K562 (cell line): ENCODE measurements around the gene SGO1. TPM values are rescaled to one million over a fixed set of nuclear protein-coding genes. Genes with fewer than 3 reads are reported as not detected.

Experiments
- ATAC-seq: fragments of 200-7000 bp; cut with Tn5 transposase; 3 replicates; pipeline ENCODE4 v1.9.1; 2020; ENCODE audit warnings: moderate library complexity
- BruUV-seq: library from RNA; stranded (reverse); fragments of 400-500 nt; replicated peaks from 2 replicates; lab custom pipeline; 2021; lab: Mats Ljungman, UMichigan
- CTCF ChIA-PET: fragments of 300-600 bp; formaldehyde crosslinking; extraction: SDS; loops from one replicate; lab custom pipeline; 2021; ENCODE audit warnings: low intra/inter-chr PET ratio; lab: Yijun Ruan, JAX
- POLR2A ChIA-PET: fragments of 300-600, 350-650 bp; sonication (Branson Sonifier 250); formaldehyde crosslinking; extraction: SDS; loops from one replicate; lab custom pipeline; 2021; ENCODE audit warnings: antibody characterized with exemption, inconsistent platforms; lab: Yijun Ruan, JAX
- DNase-seq, 4 experiments: peaks; one replicate each; pipeline versions ENCODE4 v3.0.0 to v3.0.0-alpha.2; 2011 to 2018; ENCODE audit warnings: low spot score in 3 of 4, mixed read lengths in 3 of 4; ENCODE audit errors: extremely low read depth in 1 of 4
- FAIRE-seq: peaks from 2 replicates; lab custom pipeline; 2011; peaks lifted over from hg19 to GRCh38; lab: Jason Lieb, UNC
- H2AFZ ChIP-seq: 2 replicates; pipeline ENCODE4 v1.6.0; 2011; ENCODE audit warnings: low read depth, low read length, control low read depth, inconsistent platforms
- H3K27ac ChIP-seq: fragments of 200-600 bp; 3 replicates; pipeline ENCODE4 v1.8.0; 2011; ENCODE audit warnings: low read depth, mild to moderate bottlenecking, control low read depth, inconsistent platforms, low read length, moderate library complexity, mixed read lengths; ENCODE audit errors: extremely low read depth
- H3K27me3 ChIP-seq, 2 experiments: fragments of 300-600 bp in 1 of 2; 2 replicates in 1 of 2; 3 replicates in 1 of 2; pipeline versions ENCODE4 v1.6.0 to v1.8.0; 2011; ENCODE audit warnings: inconsistent platforms in 2 of 2, low read length in 2 of 2, mild to moderate bottlenecking in 1 of 2, mixed read lengths in 1 of 2, moderate library complexity in 1 of 2; ENCODE audit not compliant: control insufficient read depth in 2 of 2, insufficient read depth in 2 of 2
- H3K36me3 ChIP-seq: fragments of 300-600 bp; 3 replicates; pipeline ENCODE4 v1.8.0; 2011; ENCODE audit warnings: mild to moderate bottlenecking, low read length, inconsistent platforms; ENCODE audit not compliant: control insufficient read depth, insufficient read depth
- H3K4me1 ChIP-seq, 2 experiments: fragments of 200-600 bp in 1 of 2; replicated peaks in 1 of 2; 2 replicates in 1 of 2; 3 replicates in 1 of 2; pipeline versions ENCODE4 v1.5.1 to v1.8.0; 2011; ENCODE audit warnings: inconsistent platforms in 2 of 2, low read length in 2 of 2, mild to moderate bottlenecking in 1 of 2, mixed read lengths in 1 of 2, moderate library complexity in 1 of 2; ENCODE audit not compliant: control insufficient read depth in 2 of 2, insufficient read depth in 2 of 2
- H3K4me2 ChIP-seq: 2 replicates; pipeline ENCODE4 v1.6.1; 2011; ENCODE audit warnings: low read length, control low read depth, inconsistent platforms, mixed read lengths; ENCODE audit not compliant: insufficient read depth
- H3K4me3 ChIP-seq: fragments of 200-600 bp; sonication (generic), shearing (Covaris generic); 2 replicates; pipeline ENCODE4 v1.5.1; 2016; ENCODE audit warnings: control low read depth, inconsistent platforms
- H3K79me2 ChIP-seq: fragments of 200-600 bp; 3 replicates; pipeline ENCODE4 v1.8.0; 2011; ENCODE audit warnings: low read length, inconsistent platforms; ENCODE audit not compliant: control insufficient read depth, insufficient read depth
- H3K9ac ChIP-seq, 2 experiments: 2 replicates each; pipeline versions ENCODE4 v1.6.0 to v1.6.1; 2011; ENCODE audit warnings: low read depth in 2 of 2, low read length in 2 of 2, control low read depth in 1 of 2, inconsistent platforms in 1 of 2, mild to moderate bottlenecking in 1 of 2, mixed read lengths in 1 of 2; ENCODE audit not compliant: insufficient read depth in 1 of 2
- H3K9me1 ChIP-seq: one replicate; pipeline ENCODE4 v1.6.0; 2011; ENCODE audit warnings: inconsistent platforms, mild to moderate bottlenecking, low read length, moderate library complexity; ENCODE audit not compliant: control insufficient read depth, insufficient read depth
- H3K9me3 ChIP-seq: replicated peaks from 2 replicates; pipeline ENCODE4 v1.5.1; 2011; ENCODE audit warnings: low read depth, low read length, inconsistent platforms; ENCODE audit not compliant: control insufficient read depth, insufficient read depth
- H4K20me1 ChIP-seq: replicated peaks from 2 replicates; pipeline ENCODE4 v1.6.1; 2011; ENCODE audit warnings: low read length, inconsistent platforms, mixed read lengths; ENCODE audit not compliant: control insufficient read depth, insufficient read depth
- BCL6 ChIP-seq: fragments of 250-450 bp; sonication (Bioruptor Pico); IDR thresholded peaks from 2 replicates; pipeline ENCODE4 v1.4.0; 2020
- HDAC6 ChIP-seq: IDR thresholded peaks from 2 replicates; pipeline ENCODE4 v1.6.1; 2012; ENCODE audit warnings: low read depth, mild to moderate bottlenecking, control low read depth, inconsistent platforms, low read length, moderate library complexity
- ID3 ChIP-seq, 2 experiments: fragments of 250-450 bp in 1 of 2; fragments of 450-650 bp in 1 of 2; sonication (Bioruptor Pico) in 1 of 2; IDR thresholded peaks; 2 replicates each; pipeline versions ENCODE4 v1.6.1 to v1.8.0; 2016 to 2021; ENCODE audit warnings: mild to moderate bottlenecking in 2 of 2, moderate library complexity in 2 of 2, missing compliant biosample characterization in 1 of 2, missing genetic modification characterization in 1 of 2
- MECOM ChIP-seq: fragments of 250-450 bp; sonication (Bioruptor Pico); IDR thresholded peaks from 2 replicates; pipeline ENCODE4 v1.8.0; 2022; ENCODE audit warnings: inconsistent platforms
- POU5F1 ChIP-seq: fragments of 150-350 bp; IDR thresholded peaks from 2 replicates; pipeline ENCODE4 v1.6.1; 2014; ENCODE audit warnings: borderline replicate concordance, low read length, low read depth, mild to moderate bottlenecking; ENCODE audit not compliant: partially characterized antibody
- PPARD ChIP-seq: fragments of 250-450 bp; sonication (Bioruptor Pico); IDR thresholded peaks from 2 replicates; pipeline ENCODE4 v1.8.0; 2022; ENCODE audit warnings: inconsistent platforms, mild to moderate bottlenecking, moderate library complexity
- THRA ChIP-seq: fragments of 450-650 bp; IDR thresholded peaks from 2 replicates; pipeline ENCODE4 v1.6.1; 2017; ENCODE audit warnings: mild to moderate bottlenecking, moderate library complexity
- ZFP1 ChIP-seq: fragments of 450-650 bp; formaldehyde crosslinking; IDR thresholded peaks from 2 replicates; pipeline ENCODE4 v1.4.0; 2020; ENCODE audit warnings: mild to moderate bottlenecking, mixed read lengths
- ZFX ChIP-seq: sonication (generic); formaldehyde crosslinking; IDR thresholded peaks from 2 replicates; pipeline ENCODE4 v1.8.0; 2022; ENCODE audit warnings: mild to moderate bottlenecking, missing genetic modification reagents, moderate library complexity
- WGBS: fragments of 100-300 bp; shearing (Covaris generic); methylation state at CpG from one replicate; pipeline ENCODE4 v1.1.6; 2016; ENCODE audit warnings: low coverage, mixed read lengths; ENCODE audit not compliant: insufficient coverage; ENCODE audit errors: missing lambda C conversion rate; 5-methylcytosine and 5-hydroxymethylcytosine counted together
- in situ Hi-C: fragments of 300-500 bp; cut with MboI; formaldehyde crosslinking; loops from 4 replicates; pipeline ENCODE4 v1.15.0; 2018; ENCODE audit warnings: inconsistent platforms, mixed read lengths
- intact Hi-C: fragments of 100-400 bp; cut with micrococcal nuclease; formaldehyde crosslinking; loops from 2 replicates; pipeline ENCODE4 v1.14.2; 2022
- polyA plus RNA-seq, 8 experiments: library from polyadenylated mRNA; depleted of rRNA in 4 of 8; stranded (reverse) in 5 of 8; unstranded in 3 of 8; fragments of >200 nt; fragmentation: Nextera tagmentation in 2 of 8; fragmentation: Illumina TruSeq in 1 of 8; extraction: Ambion mirVana in 2 of 8; extraction: Trizol in 1 of 8; gene quantifications; 2 replicates each; pipeline versions ENCODE4 v1.2.1 to v1.2.3, GENCODE V29; 2011 to 2014; ENCODE audit warnings: inconsistent platforms in 1 of 8, missing spikeins in 1 of 8
- total RNA-seq, 7 experiments: library from RNA; depleted of rRNA in 6 of 7; stranded (reverse); fragments of >200 nt in 6 of 7; fragmentation: Illumina TruSeq in 2 of 7; extraction: Trizol in 2 of 7; gene quantifications; 2 replicates each; pipeline versions ENCODE4 v1.2.1 to v1.2.3, GENCODE V29; 2011 to 2021; ENCODE audit warnings: low replicate concordance in 1 of 7

Gene SGO1
- total and polyA plus RNA-seq, 9 of the 15 experiments (the other 6 are each of a cell fraction or from before 2014, with no cell fraction given), result 13.7 to 57.3 (median 28.2) TPM

- CTCF ChIA-PET, result no interaction called here
- no peak for FAIRE-seq
- no TSS peak for BruUV-seq
Observed at GRCh38 chr3:20146301-20146700, 39.7 kb downstream of the SGO1 start.

More at GRCh38 chr3:20146301-20146700, 39.7 kb downstream of the SGO1 start:
- in situ Hi-C loops, result no loop called here
- peaks cover 7% of the 10 kb centered on the region; the same call in 2 of the 3 replicates for H3K36me3 ChIP-seq
- no peaks in the 10 kb centered on the region for H3K27me3 ChIP-seq
- intact Hi-C loops, result no loop called here
- POLR2A ChIA-PET, result interaction anchor here (0.6 to 1.8 kb wide), 3 partner anchors 9 to 27 kb away, joined by 3 to 6 read pairs (median 3); no protein-coding TSS in a partner anchor
- DNase-seq, result no peak
- no peaks in the 10 kb centered on the region for H3K4me1 ChIP-seq
- H2AFZ ChIP-seq, result no peak overlapping the region
- H3K27ac ChIP-seq, result no peak overlapping the region
- no peak overlapping the region for H3K4me2 ChIP-seq
- H3K9me3 ChIP-seq, result no peaks in the 10 kb centered on the region
- 58% methylated on average over 8 of the region's 8 CpGs for WGBS
- no peak overlapping the region for H3K4me3 ChIP-seq
- TF ChIP-seq MECOM, result no peak
- TF ChIP-seq ID3 (CRISPR knock-in tag; IDR thresholded peaks at IDR 0.05), result no peak
- no peak for TF ChIP-seq ID3 (tag; IDR thresholded peaks at IDR 0.05)
- TF ChIP-seq THRA, result no peak
- TF ChIP-seq PPARD, result no peak
- no peak for TF ChIP-seq BCL6 (CRISPR knock-in tag)
- TF ChIP-seq ZFX, result no peak
- TF ChIP-seq HDAC6, result no peak
- TF ChIP-seq POU5F1, result no peak
- TF ChIP-seq ZFP1 (CRISPR knock-in tag), result no peak
- H3K79me2 ChIP-seq, result no peaks in the 10 kb centered on the region
- H3K9me1 ChIP-seq, result no peaks in the 10 kb centered on the region
- H3K9ac ChIP-seq, result no peak overlapping the region
- H4K20me1 ChIP-seq, result no peaks in the 10 kb centered on the region
- no peak for ATAC-seq
